NCI-H2171 treated with DMSO at 0.1 percent for 48 hours (cell line): Measurements from ENCODE around the gene RNPEP.
A peak's percentile ranks its signal among the peaks of the same experiment; 100 is the strongest.
"Not testable (repeated sequence)": the region's sequence is repeated elsewhere in the genome, so short reads cannot be mapped to it uniquely, and the experiment has no call there.

Experiments used
- DNase-seq: peaks from one replicate; lab custom pipeline; 2025; lab: John Stamatoyannopoulos, UW

Gene RNPEP

GRCh38 chr1:202036595-202037387 is 54.3 kb downstream of the RNPEP start:
- no peak for DNase-seq

GRCh38 chr1:202037706-202038296 is 55.4 kb downstream of the RNPEP start:
- peak; percentile 95 for DNase-seq

- no peak for DNase-seq
Observed at GRCh38 chr1:202038688-202039346, 56.4 kb downstream of the RNPEP start.

GRCh38 chr1:202045705-202046104 is 63.3 kb downstream of the RNPEP start:
- DNase-seq = peak; percentile 57

GRCh38 chr1:202046227-202046626 is 63.8 kb downstream of the RNPEP start:
- DNase-seq = peak; percentile 74

GRCh38 chr1:202046748-202047708 is 64.6 kb downstream of the RNPEP start:
- no peak for DNase-seq

GRCh38 chr1:202047977-202048376 is 65.5 kb downstream of the RNPEP start:
- DNase-seq = peak; percentile 61

- no peak for DNase-seq
Observed at GRCh38 chr1:202049129-202049528, 66.7 kb downstream of the RNPEP start.

GRCh38 chr1:202054094-202054493 is 71.6 kb downstream of the RNPEP start:
- no peak for DNase-seq

- not testable (repeated sequence) for DNase-seq
Observed at GRCh38 chr1:202054673-202055072, 72.2 kb downstream of the RNPEP start.
